ENCODE measurements around the gene SEMA4C.

GRCh38 chr2:96838345-96839292, 31.3 kb downstream of the SEMA4C start:
- no peak for TF ChIP-seq POLR2AphosphoS5 (IDR thresholded peaks at IDR 0.05; ENCODE audit: low read depth)
- TF ChIP-seq, protein P1, sequence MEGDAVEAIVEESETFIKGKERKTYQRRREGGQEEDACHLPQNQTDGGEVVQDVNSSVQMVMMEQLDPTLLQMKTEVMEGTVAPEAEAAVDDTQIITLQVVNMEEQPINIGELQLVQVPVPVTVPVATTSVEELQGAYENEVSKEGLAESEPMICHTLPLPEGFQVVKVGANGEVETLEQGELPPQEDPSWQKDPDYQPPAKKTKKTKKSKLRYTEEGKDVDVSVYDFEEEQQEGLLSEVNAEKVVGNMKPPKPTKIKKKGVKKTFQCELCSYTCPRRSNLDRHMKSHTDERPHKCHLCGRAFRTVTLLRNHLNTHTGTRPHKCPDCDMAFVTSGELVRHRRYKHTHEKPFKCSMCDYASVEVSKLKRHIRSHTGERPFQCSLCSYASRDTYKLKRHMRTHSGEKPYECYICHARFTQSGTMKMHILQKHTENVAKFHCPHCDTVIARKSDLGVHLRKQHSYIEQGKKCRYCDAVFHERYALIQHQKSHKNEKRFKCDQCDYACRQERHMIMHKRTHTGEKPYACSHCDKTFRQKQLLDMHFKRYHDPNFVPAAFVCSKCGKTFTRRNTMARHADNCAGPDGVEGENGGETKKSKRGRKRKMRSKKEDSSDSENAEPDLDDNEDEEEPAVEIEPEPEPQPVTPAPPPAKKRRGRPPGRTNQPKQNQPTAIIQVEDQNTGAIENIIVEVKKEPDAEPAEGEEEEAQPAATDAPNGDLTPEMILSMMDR (IDR thresholded peaks at IDR 0.05; ENCODE audit: insufficient read depth, low read length): no peak
- TF ChIP-seq, protein P2, sequence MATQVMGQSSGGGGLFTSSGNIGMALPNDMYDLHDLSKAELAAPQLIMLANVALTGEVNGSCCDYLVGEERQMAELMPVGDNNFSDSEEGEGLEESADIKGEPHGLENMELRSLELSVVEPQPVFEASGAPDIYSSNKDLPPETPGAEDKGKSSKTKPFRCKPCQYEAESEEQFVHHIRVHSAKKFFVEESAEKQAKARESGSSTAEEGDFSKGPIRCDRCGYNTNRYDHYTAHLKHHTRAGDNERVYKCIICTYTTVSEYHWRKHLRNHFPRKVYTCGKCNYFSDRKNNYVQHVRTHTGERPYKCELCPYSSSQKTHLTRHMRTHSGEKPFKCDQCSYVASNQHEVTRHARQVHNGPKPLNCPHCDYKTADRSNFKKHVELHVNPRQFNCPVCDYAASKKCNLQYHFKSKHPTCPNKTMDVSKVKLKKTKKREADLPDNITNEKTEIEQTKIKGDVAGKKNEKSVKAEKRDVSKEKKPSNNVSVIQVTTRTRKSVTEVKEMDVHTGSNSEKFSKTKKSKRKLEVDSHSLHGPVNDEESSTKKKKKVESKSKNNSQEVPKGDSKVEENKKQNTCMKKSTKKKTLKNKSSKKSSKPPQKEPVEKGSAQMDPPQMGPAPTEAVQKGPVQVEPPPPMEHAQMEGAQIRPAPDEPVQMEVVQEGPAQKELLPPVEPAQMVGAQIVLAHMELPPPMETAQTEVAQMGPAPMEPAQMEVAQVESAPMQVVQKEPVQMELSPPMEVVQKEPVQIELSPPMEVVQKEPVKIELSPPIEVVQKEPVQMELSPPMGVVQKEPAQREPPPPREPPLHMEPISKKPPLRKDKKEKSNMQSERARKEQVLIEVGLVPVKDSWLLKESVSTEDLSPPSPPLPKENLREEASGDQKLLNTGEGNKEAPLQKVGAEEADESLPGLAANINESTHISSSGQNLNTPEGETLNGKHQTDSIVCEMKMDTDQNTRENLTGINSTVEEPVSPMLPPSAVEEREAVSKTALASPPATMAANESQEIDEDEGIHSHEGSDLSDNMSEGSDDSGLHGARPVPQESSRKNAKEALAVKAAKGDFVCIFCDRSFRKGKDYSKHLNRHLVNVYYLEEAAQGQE (IDR thresholded peaks at IDR 0.05; ENCODE audit: insufficient replicate concordance, low read depth): no peak
